GM18499 (cell line): ENCODE results near the gene VRK1.

Source experiments
- ATAC-seq: cut with Tn5 transposase; IDR thresholded peaks from one replicate; pipeline ENCODE4 v1.9.1; 2021; ENCODE audit warnings: moderate number of reproducible peaks; ENCODE audit not compliant: insufficient read depth, unreplicated experiment

Gene VRK1

GRCh38 chr14:96817750-96818666 is 20.8 kb downstream of the VRK1 start:
- ATAC-seq, result no peak

GRCh38 chr14:96821501-96821900 is 24.3 kb downstream of the VRK1 start:
- ATAC-seq, result no peak

- ATAC-seq, result no peak
Observed at GRCh38 chr14:96823652-96824051, 26.5 kb downstream of the VRK1 start.

- ATAC-seq, result no peak
Observed at GRCh38 chr14:96824283-96824682, 27.1 kb downstream of the VRK1 start.

- no peak for ATAC-seq
Observed at GRCh38 chr14:96826818-96827217, 29.6 kb downstream of the VRK1 start.

- no peak for ATAC-seq
Observed at GRCh38 chr14:96827290-96827689, 30.1 kb downstream of the VRK1 start.

GRCh38 chr14:96829791-96830190 is 32.6 kb downstream of the VRK1 start:
- no peak for ATAC-seq

- ATAC-seq, result no peak
Observed at GRCh38 chr14:96830946-96831345, 33.8 kb downstream of the VRK1 start.

- no peak for ATAC-seq
Observed at GRCh38 chr14:96832351-96832750, 35.2 kb downstream of the VRK1 start.

GRCh38 chr14:96838449-96838848 is 41.3 kb downstream of the VRK1 start:
- no peak for ATAC-seq

GRCh38 chr14:96839251-96839650 is 42.1 kb downstream of the VRK1 start:
- no peak for ATAC-seq

GRCh38 chr14:96843137-96843536 is 46.0 kb downstream of the VRK1 start:
- no peak for ATAC-seq

- ATAC-seq, result no peak
Observed at GRCh38 chr14:96844857-96845570, 47.8 kb downstream of the VRK1 start.

- no peak for ATAC-seq
Observed at GRCh38 chr14:96847451-96847850, 50.3 kb downstream of the VRK1 start.

- no peak for ATAC-seq
Observed at GRCh38 chr14:96848011-96848410, 50.8 kb downstream of the VRK1 start.

- no peak for ATAC-seq
Observed at GRCh38 chr14:96849733-96850132, 52.6 kb downstream of the VRK1 start.

- no peak for ATAC-seq
Observed at GRCh38 chr14:96851694-96852381, 54.7 kb downstream of the VRK1 start.

GRCh38 chr14:96852823-96853422 is 55.7 kb downstream of the VRK1 start:
- peak; percentile 63 for ATAC-seq

GRCh38 chr14:96858643-96859042 is 61.5 kb downstream of the VRK1 start:
- no peak for ATAC-seq

- no peak for ATAC-seq
Observed at GRCh38 chr14:96861568-96862310, 64.6 kb downstream of the VRK1 start.
